Stomach (tissue), 9 donors: ENCODE data around the gene PTK6. TPM values are rescaled to one million over a fixed set of nuclear protein-coding genes. Genes with fewer than 3 reads are reported as not detected.

ENCODE experiments used
- DNase-seq, 2 donors: peaks; one replicate each; pipeline versions ENCODE4 v3.0.0 to v3.0.0-alpha.2; 2013 to 2019
- H3K27ac ChIP-seq, 5 donors: fragments of 200-600 bp in 4 of 5; sonication (generic) in 4 of 5; one replicate each; pipeline ENCODE4 v1.5.1; 2013 to 2019; ENCODE audit warnings: mild to moderate bottlenecking in 1 of 5, moderate library complexity in 1 of 5
- H3K27me3 ChIP-seq, 3 donors: fragments of 200-600 bp; sonication (generic); one replicate each; pipeline ENCODE4 v1.5.1; 2017 to 2019; ENCODE audit warnings: mixed run types in 1 of 3
- H3K36me3 ChIP-seq, 4 donors: fragments of 200-600 bp; sonication (generic); 1 replicate in 3 of 4; 2 replicates in 1 of 4; pipeline ENCODE4 v1.5.1; 2016 to 2019
- H3K4me1 ChIP-seq, 4 donors: fragments of 200-600 bp; sonication (generic); one replicate each; pipeline ENCODE4 v1.5.1; 2016 to 2019
- H3K4me3 ChIP-seq, 4 donors: fragments of 200-600 bp; sonication (generic) in 3 of 4; one replicate each; pipeline ENCODE4 v1.5.1; 2016 to 2019; ENCODE audit warnings: mild to moderate bottlenecking in 1 of 4
- H3K9me3 ChIP-seq, 4 donors: fragments of 200-600 bp; sonication (generic); one replicate each; pipeline ENCODE4 v1.5.1; 2016 to 2019
- CTCF ChIP-seq, 7 experiments: fragments of 450-650 bp in 4 of 7; fragments of 200-600 bp in 3 of 7; sonication (generic) in 3 of 7; IDR thresholded peaks; one replicate each; pipeline ENCODE4 v1.5.1; 2016 to 2019; ENCODE audit warnings: antibody characterized with exemption in 7 of 7, control low read depth in 2 of 7, mild to moderate bottlenecking in 1 of 7
- EP300 ChIP-seq: sonication (generic); formaldehyde crosslinking; IDR thresholded peaks from one replicate; pipeline ENCODE4 v1.6.1; 2017; ENCODE audit warnings: antibody characterized with exemption
- POLR2A ChIP-seq, 4 donors: fragments of 450-650 bp; IDR thresholded peaks; one replicate each; pipeline ENCODE4 v1.6.1; 2016; ENCODE audit warnings: antibody characterized with exemption in 4 of 4, control low read depth in 2 of 4, mild to moderate bottlenecking in 1 of 4, moderate library complexity in 1 of 4
- POLR2AphosphoS5 ChIP-seq, 3 donors: sonication (generic); formaldehyde crosslinking; IDR thresholded peaks; one replicate each; pipeline ENCODE4 v1.6.1; 2016; ENCODE audit warnings: antibody characterized with exemption in 3 of 3
- WGBS, 5 donors: extraction: QIAGEN DNeasy Blood & Tissue Kit in 3 of 5; methylation state at CpG; one replicate each; pipeline versions ENCODE4 v1.1.5 to v1.1.7; 2013 to 2018; 5-methylcytosine and 5-hydroxymethylcytosine counted together
- intact Hi-C: fragments of 100-400 bp; cut with DNase I; formaldehyde crosslinking; loops from one replicate; pipeline ENCODE4 v1.15.1; 2023; ENCODE audit warnings: low total_unique reads
- polyA plus RNA-seq, 3 donors: library from polyadenylated mRNA; stranded (reverse); fragments of 200-250 nt; gene quantifications; one replicate each; pipeline ENCODE4 v1.2.3, GENCODE V29; 2013
- total RNA-seq, 5 donors: library from RNA; depleted of rRNA; stranded (reverse); fragments of >200 nt; gene quantifications; one replicate each; pipeline versions ENCODE4 v1.1.0 to v1.2.3, GENCODE V29; 2014 to 2016
- donor health status: healthy with polysubstance abuse.
- donor health status: Bipolar disorder and iron deficiency.
- donor health status: healthy.

Gene PTK6
- total and polyA plus RNA-seq, 8 donors, result 7.7 to 98.5 (median 22.9) TPM

DNA sequence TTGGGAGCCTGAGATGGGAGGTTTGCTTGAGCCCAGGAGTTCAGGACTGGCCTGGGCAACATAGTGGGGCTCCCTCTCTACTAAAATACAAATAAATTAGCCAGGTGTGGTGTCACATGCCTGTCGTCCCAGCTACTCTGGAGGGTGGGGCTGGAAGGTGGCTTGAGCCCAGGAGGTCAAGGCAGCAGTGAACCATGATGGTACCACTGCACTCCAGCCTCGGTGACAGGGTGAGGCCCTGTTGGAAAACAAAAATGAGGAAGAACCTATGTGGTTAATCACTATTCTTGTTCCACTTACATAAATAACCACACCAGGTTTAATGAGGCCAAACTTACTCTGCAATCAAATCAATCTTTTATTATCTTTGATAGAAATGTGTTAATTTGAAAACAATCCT, 11.2 kb downstream of the PTK6 start:
- TF ChIP-seq POLR2A (IDR thresholded peaks at IDR 0.05), result no peak
- peak in 1 of 3 donors; percentile 54 for TF ChIP-seq POLR2AphosphoS5 (IDR thresholded peaks at IDR 0.05)
- TF ChIP-seq CTCF (IDR thresholded peaks at IDR 0.05), result no peak
- no peak for TF ChIP-seq EP300
- intact Hi-C loops, result no loop called here
- peak overlapping the region in 1 of 5 donors; percentile 22 for H3K27ac ChIP-seq
- no peak overlapping the region for H3K4me3 ChIP-seq
- H3K27me3 ChIP-seq, result peaks cover 0 to 8% (median 0%) of the 10 kb centered on the region in 3 donors
- peaks cover 0 to 21% (median 13%) of the 10 kb centered on the region in 4 donors for H3K36me3 ChIP-seq
- peaks cover 0 to 8% (median 0%) of the 10 kb centered on the region in 4 donors for H3K9me3 ChIP-seq
- peaks cover 14 to 47% (median 27%) of the 10 kb centered on the region in 4 donors for H3K4me1 ChIP-seq
- 0 to 28% (median 8%) methylated on average over 2 of the region's 2 CpGs for WGBS, 5 donors
- DNase-seq, result peak in 1 of 2 donors; percentile 26

GRCh38 chr20:63525185-63525584, 12.0 kb downstream of the PTK6 start:
- H3K9me3 ChIP-seq, result peaks cover 0 to 8% (median 0%) of the 10 kb centered on the region in 4 donors
- intact Hi-C loops, result no loop called here

DNA sequence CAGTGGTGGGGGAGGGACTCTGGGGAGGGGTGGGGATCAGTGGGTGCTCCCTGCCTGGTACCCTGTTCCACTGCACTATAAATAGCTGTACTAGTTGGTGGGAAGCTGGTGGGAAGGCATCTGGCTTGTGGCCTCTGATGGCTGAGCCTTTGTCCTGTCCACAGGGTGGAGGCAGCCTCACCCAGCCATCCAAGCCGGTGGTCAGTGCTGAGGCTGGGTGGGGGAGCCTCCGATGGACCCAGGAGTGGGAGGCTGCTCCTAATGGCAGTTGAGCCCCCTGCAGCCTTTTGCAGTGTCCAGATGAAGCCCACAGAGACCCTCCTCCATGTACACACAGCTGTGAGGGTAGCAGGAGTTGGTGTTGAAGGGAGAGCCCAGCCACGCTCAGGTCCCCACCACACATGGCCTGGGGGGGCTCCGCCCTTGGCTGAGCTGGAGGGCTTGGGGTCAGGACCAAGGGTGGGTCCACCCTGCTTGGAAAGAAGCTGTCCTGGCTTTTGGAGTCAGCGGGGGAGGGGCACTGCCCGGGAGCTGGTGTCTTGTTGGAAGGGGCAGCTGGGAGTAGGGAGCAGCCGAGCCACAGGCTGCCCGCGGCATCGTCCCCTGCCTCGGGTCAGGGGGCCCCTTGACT, 14.1 kb downstream of the PTK6 start:
- peak overlapping the region in 4 of 5 donors; percentile 26 to 99 (median 82) for H3K27ac ChIP-seq
- TF ChIP-seq POLR2AphosphoS5 (IDR thresholded peaks at IDR 0.05) (no peak), CTCF (IDR thresholded peaks at IDR 0.05) (no peak), EP300 (no peak), POLR2A (IDR thresholded peaks at IDR 0.05) (no peak)
- peak overlapping the region in 2 of 4 donors; percentile 77 to 85 for H3K4me3 ChIP-seq
- H3K27me3 ChIP-seq, result no peaks in the 10 kb centered on the region
- intact Hi-C loops, result no loop called here
- DNase-seq, result peak in 1 of 2 donors; percentile 21
- WGBS, 5 donors, result 92 to 98% (median 97%) methylated on average over 6 to 11 of the region's 11 CpGs
- H3K36me3 ChIP-seq, result peaks cover 0 to 21% (median 13%) of the 10 kb centered on the region in 4 donors
- H3K4me1 ChIP-seq, result peaks cover 20 to 56% (median 42%) of the 10 kb centered on the region in 4 donors
- peaks cover 0 to 8% (median 0%) of the 10 kb centered on the region in 4 donors for H3K9me3 ChIP-seq

More at GRCh38 chr20:63525185-63525584, 12.0 kb downstream of the PTK6 start:
- Histone ChIP-seq H3K4me1 (peaks cover 14 to 41% (median 27%) of the 10 kb centered on the region in 4 donors), H3K36me3 (peaks cover 0 to 21% (median 13%) of the 10 kb centered on the region in 4 donors), H3K27ac (peak overlapping the region in 1 of 5 donors; percentile 22), H3K4me3 (no peak overlapping the region), H3K27me3 (peaks cover 0 to under 1% (median 0%) of the 10 kb centered on the region in 3 donors)
- WGBS, 5 donors, result 54 to 62% (median 62%) methylated on average over 3 of the region's 3 CpGs
- TF ChIP-seq EP300 (no peak), POLR2A (IDR thresholded peaks at IDR 0.05) (no peak), POLR2AphosphoS5 (IDR thresholded peaks at IDR 0.05) (no peak), CTCF (IDR thresholded peaks at IDR 0.05) (no peak)
- no peak for DNase-seq

GRCh38 chr20:63522091-63522868, 14.9 kb downstream of the PTK6 start:
- Histone ChIP-seq H3K4me3 (peak overlapping the region; percentile 77 to 98 (median 91)), H3K27me3 (no peaks in the 10 kb centered on the region), H3K27ac (peak overlapping the region; percentile 6 to 99 (median 96)), H3K4me1 (peaks cover 20 to 56% (median 42%) of the 10 kb centered on the region in 4 donors), H3K9me3 (peaks cover 0 to 8% (median 0%) of the 10 kb centered on the region in 4 donors), H3K36me3 (peaks cover 0 to 21% (median 13%) of the 10 kb centered on the region in 4 donors)
- 39 to 77% (median 57%) methylated on average over 6 to 13 of the region's 13 CpGs for WGBS, 5 donors
- DNase-seq, result peak in 1 of 2 donors; percentile 55
- intact Hi-C loops, result no loop called here
- TF ChIP-seq POLR2A (IDR thresholded peaks at IDR 0.05) (no peak), CTCF (IDR thresholded peaks at IDR 0.05) (no peak), POLR2AphosphoS5 (IDR thresholded peaks at IDR 0.05) (no peak), EP300 (no peak)
